GM19240 (cell line): ENCODE results near the gene INPP4A.

Experiments used
- DNase-seq: peaks from one replicate; pipeline ENCODE4 v3.0.0; 2011; ENCODE audit warnings: low spot score; ENCODE audit not compliant: insufficient read length

Gene INPP4A

DNA sequence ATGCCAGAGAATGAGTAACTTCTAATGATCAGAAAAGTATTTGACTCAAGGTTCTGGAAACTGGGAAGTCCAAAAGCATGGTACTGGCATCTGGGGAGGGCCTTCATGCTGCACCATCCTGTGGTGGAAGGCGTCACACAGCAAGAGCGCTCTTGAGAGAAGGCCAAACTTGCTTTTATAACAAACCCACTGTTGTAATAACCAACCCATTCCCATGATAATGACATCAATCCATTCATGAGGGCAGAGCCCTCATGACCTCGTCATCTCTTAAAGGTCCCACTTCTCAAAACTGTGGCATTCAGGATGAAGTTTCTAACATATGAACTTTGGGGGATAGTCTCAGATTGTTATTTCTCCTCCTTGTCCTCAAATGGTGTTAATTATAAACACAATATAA is 95.9 kb downstream of the INPP4A start:
- no peak for DNase-seq

DNA sequence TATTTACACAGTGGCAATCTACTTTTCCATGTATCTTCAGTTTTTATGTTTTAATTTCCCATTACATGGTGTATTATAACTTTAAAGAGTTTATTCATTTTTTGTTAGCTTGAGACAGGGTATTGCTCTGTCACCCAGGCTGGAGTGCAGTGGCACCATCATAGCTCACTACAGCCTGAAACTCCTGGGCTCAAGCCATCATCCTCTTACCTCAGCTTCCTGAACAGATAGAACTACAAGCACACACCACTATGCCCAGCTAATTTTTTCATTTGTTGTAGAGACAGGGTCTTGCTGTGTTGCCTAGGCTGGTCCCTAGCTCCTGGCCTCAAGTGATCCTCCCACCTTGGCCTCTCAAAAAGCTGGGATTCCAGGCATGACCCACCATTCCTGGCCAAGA is 96.8 kb downstream of the INPP4A start:
- no peak for DNase-seq

DNA sequence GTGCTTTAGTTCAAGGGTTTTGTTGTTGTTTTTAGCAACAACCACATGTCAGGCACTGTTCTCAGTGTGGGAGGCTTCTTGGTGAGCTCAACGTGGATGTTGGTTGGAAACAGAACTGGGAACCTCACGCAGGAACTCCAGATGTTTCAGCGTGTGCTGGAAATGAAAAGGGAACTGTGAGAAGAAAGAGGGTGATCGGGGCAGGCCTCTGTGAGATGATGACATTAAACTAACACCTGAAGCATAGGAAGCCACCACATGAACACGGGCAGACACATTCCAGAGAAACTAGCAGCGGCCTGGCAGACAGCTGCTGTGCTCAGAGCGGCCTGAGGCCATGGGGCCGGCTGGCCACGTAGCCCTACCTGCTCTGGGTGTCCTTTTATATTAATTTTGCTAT is 97.2 kb downstream of the INPP4A start:
- DNase-seq = no peak

DNA sequence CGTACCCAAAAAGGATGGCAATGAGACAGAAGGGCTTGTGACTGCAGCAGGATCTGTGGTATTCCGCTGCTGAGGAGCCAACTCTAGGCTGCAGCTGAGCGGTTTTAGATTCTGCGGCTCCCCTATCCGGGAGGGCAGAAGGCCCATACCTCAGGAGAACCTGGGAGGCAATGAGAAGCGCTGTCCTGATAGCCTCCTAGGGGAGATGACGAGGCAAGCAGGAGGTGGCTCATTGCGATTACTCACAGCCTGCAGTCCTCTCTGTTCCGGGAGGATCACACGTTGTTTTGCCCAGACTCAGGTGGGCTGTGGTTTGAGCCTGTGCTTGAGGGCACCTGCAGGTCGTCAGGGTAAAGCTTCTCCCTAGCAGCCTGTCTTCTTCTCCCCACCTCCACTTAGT is 98.6 kb downstream of the INPP4A start:
- DNase-seq = no peak

DNA sequence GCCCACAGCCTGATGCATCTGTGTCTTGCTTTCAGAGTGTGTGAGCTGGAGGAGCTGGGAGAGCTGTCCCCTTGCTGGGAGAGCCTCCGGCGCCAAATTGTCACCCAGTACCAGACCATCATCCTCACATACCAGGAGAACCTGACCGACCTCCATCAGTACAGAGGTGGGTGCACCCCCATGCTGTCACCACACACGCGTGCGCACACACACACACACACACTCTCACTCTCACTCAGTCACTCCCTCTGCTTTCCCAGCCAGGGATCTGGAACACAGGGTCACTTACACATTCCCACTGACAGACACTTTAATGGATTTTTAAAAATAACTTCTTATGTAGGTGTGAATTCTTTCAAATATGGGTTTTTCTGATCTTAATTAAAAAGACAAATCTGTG is 99.2 kb downstream of the INPP4A start:
- DNase-seq = no peak

DNA sequence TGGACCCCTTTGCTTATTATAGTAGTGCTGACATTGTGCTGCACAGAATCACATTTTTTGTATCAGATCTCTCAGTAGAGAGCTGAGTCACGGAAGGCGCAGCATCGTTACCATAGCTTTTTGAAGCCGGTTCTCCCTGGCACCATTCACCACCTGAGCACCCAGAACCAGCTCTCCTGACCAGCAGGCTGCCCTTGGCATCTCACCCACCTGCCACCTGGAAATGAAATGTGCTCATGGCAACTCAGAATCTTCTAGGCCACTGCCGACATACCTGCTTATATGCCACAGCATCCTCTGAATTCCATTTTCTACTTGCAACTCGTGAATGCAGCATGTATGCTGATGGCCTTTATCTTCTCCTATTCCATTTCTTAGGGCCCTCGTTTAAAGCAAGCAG is 100.9 kb downstream of the INPP4A start:
- DNase-seq = no peak

DNA sequence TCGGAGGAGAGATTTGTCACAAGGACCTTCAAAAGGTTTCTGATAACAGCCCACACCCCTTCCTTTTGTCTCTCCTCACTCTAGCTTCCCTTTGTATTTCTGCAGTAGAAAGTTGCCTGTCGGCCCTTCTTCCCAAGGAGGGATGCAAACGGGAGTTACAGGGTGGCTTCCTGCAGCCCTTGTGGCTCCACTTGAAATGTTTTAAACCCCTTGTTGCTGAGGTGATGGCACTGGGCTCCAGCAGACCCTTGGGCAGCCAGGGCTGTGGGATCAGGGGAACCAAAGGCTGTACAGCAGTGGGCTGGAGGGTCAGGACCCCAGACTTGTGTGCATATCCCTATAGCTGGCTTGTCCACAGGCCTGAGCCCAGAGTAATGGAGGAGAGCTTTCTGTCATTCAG is 101.5 kb downstream of the INPP4A start:
- no peak for DNase-seq

DNA sequence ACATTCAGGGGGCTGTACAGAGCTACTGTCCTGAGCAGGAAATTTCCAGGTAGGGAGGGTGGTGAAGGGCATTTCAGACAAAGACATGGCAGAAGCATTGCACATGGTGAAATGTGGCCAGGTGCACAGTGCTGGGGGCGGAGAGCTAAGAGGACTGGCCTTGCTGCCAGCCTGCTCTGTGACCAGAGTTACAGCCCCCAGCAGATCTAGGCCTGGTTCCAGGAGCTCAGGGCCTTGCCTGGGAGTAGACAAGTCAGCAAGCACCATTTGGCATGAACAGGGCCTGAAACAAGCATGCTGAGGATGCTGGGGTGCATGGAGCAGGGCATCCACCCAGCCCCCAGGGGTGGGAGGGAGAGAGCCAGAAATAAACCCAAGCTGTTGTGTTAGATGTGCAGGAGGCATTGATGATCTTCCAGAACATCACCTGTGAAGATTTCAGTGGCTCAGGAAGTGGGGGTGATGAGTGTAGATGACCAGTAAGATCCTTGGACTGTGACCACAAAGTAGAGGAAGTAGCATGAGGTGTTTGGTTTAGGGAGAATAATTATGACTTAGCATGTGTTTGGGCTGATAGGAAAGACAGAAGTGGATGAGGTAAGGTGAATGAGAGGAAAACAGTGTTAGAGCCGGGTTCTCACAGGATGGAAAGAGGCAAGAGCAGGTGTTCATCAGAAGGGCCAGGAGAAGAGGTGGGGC is 102.6 kb downstream of the INPP4A start:
- DNase-seq = no peak

DNA sequence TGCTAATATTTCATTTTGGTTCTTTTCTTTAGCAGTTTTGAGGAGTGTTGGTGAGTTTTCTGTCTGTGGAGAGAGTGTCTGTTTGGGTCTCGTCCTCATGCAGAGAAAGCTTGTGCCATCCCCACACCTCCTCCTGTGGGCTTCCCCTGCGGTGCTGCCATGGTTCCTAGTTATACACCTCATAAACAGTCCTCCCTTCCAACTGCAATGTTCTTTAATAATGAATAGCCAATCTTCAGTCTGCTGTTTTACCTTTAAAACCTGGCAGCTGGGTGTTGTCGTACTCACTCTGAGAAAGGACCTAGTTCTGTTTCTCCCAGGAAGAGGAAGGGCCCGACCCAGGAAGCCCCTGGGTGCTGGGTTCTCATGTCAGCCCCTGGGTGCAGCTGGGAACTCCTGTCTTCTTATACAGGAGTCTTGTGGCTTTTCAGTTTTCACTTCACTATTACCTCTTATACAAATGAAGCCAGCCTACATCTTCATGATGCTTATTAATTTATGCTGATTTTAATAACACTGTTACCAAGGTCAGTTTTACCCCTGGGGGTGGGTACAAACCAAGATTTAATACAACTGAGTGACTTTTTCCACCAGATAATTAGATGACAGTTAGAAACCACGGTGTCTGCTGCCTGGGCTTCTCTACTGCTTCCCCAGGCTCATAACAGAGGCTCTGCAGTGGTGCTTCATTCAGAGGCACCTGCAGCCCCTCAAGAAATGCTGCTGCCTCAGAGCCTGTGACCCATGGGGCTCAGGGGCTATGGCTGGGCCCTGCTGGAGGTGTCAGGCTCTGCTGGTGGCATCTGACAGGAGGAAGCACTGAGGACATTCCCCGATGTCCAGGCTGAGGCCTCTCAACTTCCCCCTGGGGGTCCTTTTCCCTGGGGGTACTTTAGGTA is 104.5 kb downstream of the INPP4A start:
- DNase-seq = no peak

DNA sequence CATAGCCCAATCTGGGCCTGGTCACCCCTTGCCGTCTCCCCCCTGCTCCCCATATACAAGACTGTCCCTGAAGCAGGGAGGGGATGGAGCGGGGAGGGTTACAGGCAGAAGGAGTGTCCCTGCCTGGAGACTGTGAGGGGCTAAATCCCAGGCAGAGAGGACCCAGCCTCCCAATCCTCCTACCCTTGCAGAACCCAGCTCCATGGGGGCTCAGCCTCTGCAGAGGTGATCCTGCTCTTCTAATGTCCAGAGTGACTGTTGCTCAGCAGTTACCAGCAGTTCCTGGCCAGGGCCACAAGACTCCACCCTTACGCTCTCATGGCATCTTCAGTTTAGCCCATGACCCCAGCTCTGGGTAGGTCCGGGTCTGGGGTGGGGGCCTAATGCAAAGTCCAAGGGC is 105.5 kb downstream of the INPP4A start:
- DNase-seq = no peak

DNA sequence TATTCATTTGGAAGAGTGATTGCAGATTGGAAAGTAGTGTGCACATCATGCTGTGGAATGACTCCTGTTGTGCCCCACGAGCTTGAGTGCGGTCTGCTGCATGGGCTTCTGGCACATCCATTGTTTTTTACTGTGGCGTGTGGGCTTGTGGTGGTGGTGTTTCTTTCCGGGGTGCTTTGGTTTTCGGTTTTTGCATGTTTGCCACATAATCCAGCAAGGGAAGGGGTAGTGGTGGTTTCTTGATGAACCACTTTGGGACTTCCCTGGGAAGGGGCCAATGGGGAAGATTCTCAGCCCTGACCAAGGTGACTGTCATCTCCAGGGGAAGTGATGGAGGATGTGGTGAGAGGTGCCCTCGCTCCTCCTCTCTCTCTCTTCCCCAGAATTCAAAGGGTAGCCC is 106.7 kb downstream of the INPP4A start:
- no peak for DNase-seq

DNA sequence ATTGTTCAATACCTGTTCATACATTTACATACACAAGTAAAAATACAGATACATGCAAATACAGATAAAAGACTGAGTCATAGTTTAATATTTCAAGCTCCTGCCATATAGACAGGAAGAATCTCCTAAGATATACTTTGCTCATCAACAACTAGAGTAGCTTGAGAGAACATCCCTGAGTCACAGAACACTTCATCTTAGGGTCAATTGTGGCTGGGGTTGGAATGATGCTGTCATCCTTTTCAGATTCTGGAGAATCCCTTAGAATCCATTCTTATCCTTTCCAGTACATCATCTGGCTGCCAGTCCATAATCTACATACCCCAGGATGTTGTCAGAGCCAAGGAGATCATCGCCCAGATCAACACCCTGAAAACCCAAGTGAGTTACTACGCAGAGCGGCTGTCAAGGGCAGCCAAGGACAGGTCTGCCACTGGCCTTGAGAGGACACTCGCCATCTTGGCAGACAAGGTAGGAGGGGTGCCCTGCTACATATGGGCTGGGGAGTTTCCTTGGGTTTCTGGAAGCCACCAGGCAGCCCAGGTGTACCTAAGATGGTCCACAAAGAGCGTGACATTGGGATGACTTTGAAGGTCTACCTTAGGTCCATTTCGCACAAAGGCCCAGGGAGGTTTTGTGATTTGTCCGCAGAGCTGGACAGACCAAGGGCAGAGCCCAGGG is 108.0 kb downstream of the INPP4A start:
- DNase-seq = no peak

DNA sequence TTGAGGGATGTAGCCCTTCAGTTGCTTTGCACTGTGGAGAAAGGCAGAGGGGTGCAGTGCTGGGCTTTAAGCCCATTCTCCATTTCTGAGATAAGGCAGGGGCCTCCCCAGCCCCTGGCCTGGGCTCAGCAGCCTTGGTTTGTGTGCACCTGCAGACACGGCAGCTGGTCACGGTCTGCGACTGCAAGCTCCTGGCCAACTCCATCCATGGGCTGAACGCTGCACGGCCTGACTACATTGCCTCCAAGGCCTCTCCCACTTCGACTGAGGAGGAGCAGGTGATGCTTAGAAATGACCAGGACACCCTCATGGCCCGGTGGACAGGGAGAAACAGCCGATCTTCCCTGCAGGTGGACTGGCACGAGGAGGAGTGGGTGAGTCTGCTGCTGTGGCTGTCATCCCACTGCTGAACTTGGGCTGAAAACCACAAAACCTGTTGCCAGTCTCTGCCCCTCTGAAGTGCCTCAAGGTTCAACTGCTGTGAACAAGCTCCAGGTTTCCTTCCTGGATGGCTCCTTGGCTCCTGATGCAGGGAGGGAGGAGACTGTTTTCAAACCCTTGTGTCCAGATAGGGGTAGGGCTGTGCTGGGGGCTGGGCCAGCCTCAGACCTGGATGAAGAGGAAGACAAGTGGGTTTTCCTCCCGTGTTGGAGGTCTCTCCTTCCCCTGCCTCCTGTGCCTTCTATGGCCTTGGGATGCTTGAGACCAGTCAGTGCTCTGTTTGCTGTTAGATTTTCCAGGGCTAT is 109.6 kb downstream of the INPP4A start:
- DNase-seq = no peak

DNA sequence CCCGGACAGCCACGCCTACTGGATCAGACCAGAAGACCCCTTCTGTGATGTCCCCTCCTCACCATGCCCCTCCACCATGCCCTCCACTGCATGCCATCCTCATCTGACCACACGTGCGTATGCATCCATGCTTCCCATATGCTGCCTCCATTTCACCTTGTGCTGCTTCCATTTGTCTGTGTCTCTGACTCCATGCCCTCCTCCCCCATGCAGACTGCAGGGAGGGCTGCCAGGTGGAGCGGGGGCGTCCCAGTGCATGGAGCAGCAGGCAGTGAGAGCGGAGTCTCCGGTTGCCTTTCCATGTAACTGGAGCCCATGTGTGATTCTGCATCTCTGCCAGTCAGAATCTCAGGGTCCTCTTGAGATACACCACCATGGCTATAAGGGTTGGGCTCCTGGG is 111.0 kb downstream of the INPP4A start:
- DNase-seq = no peak

DNA sequence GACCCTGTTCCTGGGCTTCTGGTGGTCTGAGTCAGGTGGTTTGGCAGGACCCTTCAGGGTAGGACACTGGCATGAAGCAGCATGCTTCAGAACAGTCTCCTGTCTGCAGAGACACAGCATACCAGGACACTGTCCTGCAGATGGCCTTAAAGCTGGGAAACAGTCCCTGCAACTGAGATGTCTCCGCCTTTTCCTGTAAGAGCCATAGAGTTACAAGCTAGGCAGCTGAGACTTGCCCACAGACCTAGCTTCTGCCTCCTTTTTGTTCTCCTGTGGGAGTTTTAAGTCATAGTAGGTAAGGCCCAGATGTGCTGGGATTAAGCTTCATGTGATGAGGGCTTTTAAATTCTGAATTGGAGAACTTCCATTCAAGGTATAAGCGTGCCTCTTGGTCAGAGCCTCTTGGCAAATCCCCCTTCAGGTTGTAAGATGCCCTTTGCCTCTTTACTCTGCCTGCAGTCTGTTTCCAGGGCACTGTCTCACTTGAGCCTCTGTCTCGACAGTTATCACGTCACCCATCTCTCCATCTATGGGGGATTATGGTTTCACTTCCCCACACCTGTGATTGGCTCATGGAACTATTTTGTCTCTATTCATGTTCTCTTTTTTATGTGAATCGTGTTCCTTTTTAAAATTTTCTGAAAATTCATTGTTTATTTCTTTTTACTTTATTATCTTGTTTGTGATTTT is 111.8 kb downstream of the INPP4A start:
- peak; percentile 41 for DNase-seq

DNA sequence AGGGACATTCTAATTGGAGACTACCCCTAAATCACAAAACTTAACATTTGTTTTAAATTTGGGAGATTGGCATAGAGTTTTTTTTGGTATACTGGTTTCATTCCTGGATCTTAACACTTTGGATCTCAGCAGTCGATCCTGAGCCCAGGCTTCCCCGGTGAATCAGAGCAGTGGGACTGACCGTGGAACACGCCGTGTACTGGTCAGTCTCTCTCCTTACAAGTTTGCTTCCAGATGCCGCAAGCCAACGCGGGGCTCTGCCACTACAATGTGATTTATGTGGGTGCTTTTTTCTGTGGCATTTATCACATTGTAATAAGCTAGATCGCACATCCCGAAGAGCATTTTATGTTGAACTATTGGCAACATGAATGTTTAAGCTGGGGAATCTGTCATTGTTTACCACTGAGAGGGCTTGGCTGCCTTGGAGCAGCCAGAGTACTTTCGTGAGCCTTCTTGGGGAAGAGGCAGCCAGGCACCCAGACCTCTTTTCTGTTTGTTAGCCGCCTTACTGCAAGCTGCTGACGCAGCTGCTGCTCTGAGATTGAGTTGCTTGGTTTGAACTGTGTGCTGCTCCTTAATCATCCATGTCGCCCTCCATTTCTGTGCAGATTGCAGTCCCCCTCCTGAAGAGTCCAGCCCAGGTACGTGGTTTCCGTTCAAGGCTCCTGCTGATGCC is 114.3 kb downstream of the INPP4A start:
- DNase-seq = no peak

DNA sequence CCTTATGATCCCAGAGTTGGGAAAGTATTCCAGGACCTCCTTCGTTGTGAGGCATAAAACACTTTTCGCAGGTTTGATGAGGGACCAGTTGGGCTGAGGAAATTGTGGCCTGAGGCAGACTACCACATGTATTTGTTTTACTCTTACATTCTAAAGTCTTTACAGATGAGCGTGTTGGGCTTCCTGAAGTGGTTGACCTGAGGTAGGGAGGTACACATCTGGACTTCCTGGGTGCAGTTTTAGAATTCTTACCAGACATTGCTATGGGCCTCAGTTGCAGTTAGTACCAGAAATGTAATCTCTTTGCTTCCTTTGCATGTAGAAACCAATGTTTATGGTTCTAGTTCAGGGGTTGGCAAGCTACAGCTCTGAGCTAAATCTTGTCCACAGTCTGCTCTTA is 114.9 kb downstream of the INPP4A start:
- no peak for DNase-seq

DNA sequence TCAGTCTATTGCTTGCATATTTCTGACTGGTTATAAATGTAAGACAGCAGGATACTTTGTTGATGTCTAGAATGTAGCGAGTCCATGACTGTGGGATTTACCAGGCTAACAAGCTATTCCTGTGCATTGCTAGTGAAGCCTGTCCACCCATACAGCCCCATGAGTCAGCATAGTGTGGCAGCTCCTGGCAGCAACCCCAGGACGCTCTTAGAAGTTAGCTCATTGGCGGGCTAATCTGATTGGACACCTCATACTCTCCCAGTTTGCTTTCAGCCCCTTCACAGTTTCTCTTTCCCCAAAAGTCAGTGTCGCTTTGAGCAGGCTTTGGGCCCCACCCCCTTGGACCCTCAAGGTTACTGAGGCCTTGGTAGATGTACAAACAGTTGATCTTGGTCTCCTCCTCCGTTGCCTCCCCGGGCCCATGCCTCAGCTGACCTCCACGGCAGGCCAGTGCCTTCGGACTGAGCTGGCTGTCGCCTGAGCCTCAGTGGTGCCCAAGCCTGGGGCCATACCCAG is 115.7 kb downstream of the INPP4A start:
- no peak for DNase-seq

DNA sequence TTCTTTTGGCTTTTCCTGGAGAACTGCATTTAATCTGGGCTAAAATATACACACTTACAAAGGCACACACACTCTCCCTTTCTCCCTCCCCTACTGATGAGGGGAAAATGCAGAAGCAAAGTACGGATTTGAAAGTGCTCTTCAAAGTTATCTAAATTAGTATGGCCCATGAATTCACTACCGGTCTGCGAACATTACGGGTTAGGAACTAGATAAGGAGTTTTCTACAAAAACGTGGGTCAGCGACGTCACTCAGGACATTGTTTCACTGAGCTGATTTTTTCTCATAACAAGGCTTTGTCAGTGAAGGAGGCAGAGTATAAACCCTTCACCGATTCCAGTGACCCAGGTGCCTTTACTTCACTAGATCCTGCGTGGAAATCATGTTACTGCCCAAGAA is 116.4 kb downstream of the INPP4A start:
- no peak for DNase-seq
